Measurements from ENCODE around the gene ANKRD50. TPM values are rescaled to one million over a fixed set of nuclear protein-coding genes. Genes with fewer than 3 reads are reported as not detected.

ANKRD50 gene
- total RNA-seq, 1 experiment from 2014 or later, result 16.5 TPM

GRCh38 chr4:124726269-124726668 is 13.7 kb upstream of the ANKRD50 start:
- Histone ChIP-seq H2AFZ (ENCODE audit: low read depth, low read length, poor library complexity, severe bottlenecking) (no peak overlapping the region), H3K4me1 (ENCODE audit: control insufficient read depth in 1 of 2, insufficient read depth in 2 of 2, low read length in 2 of 2) (peaks cover 0 to 5% of the 10 kb centered on the region in 2 experiments; a peak in 2 of 4 replicates), H3K9me2 (ENCODE audit: insufficient read depth) (no peaks in the 10 kb centered on the region), H3K4me3 (replicated peaks in 1 of 2; ENCODE audit: low read depth in 1 of 2, low read length in 2 of 2) (no peak overlapping the region), H3K79me2 (ENCODE audit: insufficient read depth, low read length) (no peaks in the 10 kb centered on the region), H3K27me3 (ENCODE audit: insufficient read depth, low read length) (no peaks in the 10 kb centered on the region), H3K36me3 (ENCODE audit: control insufficient read depth in 1 of 2, insufficient read depth in 2 of 2, low read length in 2 of 2) (no peaks in the 10 kb centered on the region), H3K9ac (ENCODE audit: low read length) (no peak overlapping the region), H3K4me2 (ENCODE audit: low read length) (no peak overlapping the region), H3K27ac (ENCODE audit: low read depth, low read length) (no peak overlapping the region), H4K20me1 (ENCODE audit: insufficient read depth) (no peaks in the 10 kb centered on the region), H3K9me3 (ENCODE audit: control insufficient read depth in 1 of 2, insufficient read depth in 1 of 2, low read depth in 1 of 2, low read length in 2 of 2) (no peaks in the 10 kb centered on the region)
- ATAC-seq (no peak), DNase-seq (ENCODE audit: low read depth, low spot score) (no peak)
- ChIA-PET POLR2A (no interaction called here), CTCF (no interaction called here), RAD21 (ENCODE audit: low non-redundant PET in 1 of 2, low total read pairs in 2 of 2, uncharacterized antibody in 2 of 2, unreplicated experiment in 2 of 2) (no interaction called here)
- intact Hi-C loops (cut with micrococcal nuclease), result no loop called here
- TF ChIP-seq ZBTB33 (IDR thresholded peaks at IDR 0.05; ENCODE audit: extremely low read depth, insufficient replicate concordance, low read length), result no peak
- TF ChIP-seq REST (IDR thresholded peaks at IDR 0.05; ENCODE audit: low read depth), result no peak
- no peak for TF ChIP-seq MAX (IDR thresholded peaks at IDR 0.05)
- TF ChIP-seq EZH2 (IDR thresholded peaks at IDR 0.05), result no peak
- BruUV-seq (replicated peaks), result no TSS peak

All from HCT116 (cell line).